HG02571 (cell line): ENCODE data around the gene GAGE12C.
"Not testable (repeated sequence)": the region's sequence is repeated elsewhere in the genome, so short reads cannot be mapped to it uniquely, and the experiment has no call there.

Experiments used
- ATAC-seq: cut with Tn5 transposase; IDR thresholded peaks from one replicate; pipeline ENCODE4 v1.9.1; 2021; ENCODE audit warnings: mild to moderate bottlenecking, moderate library complexity; ENCODE audit not compliant: unreplicated experiment

Gene GAGE12C, protein sequence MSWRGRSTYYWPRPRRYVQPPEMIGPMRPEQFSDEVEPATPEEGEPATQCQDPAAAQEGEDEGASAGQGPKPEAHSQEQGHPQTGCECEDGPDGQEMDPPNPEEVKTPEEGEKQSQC

DNA sequence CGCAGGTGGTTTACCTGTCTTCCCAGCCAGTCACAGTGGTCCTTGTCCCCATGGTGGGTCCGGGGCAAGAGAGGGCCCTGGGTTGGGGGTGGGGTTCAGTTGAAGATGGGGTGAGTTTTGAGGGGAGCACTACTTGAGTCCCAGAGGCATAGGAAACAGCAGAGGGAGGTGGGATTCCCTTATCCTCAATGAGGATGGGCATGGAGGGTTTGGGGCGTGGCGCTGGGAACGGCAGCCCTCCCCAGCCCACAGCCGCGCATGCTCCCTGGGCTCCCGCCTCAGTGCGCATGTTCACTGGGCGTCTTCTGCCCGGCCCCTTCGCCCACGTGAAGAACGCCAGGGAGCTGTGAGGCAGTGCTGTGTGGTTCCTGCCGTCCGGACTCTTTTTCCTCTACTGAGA is at the start of gene GAGE12C:
Gene GAGE12C (plus strand): TSS at position 301 of the 400 bp plus-strand sequence. CDS start 1,155 bp downstream, outside the sequence.
- not testable (repeated sequence) for ATAC-seq

DNA sequence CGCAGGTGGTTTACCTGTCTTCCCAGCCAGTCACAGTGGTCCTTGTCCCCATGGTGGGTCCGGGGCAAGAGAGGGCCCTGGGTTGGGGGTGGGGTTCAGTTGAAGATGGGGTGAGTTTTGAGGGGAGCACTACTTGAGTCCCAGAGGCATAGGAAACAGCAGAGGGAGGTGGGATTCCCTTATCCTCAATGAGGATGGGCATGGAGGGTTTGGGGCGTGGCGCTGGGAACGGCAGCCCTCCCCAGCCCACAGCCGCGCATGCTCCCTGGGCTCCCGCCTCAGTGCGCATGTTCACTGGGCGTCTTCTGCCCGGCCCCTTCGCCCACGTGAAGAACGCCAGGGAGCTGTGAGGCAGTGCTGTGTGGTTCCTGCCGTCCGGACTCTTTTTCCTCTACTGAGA is 9.5 kb downstream of the GAGE12C start, which contains the start of gene GAGE12D:
Gene GAGE12D (plus strand): TSS at position 301 of the 400 bp plus-strand sequence. CDS start 1,155 bp downstream, outside the sequence.
- not testable (repeated sequence) for ATAC-seq

DNA sequence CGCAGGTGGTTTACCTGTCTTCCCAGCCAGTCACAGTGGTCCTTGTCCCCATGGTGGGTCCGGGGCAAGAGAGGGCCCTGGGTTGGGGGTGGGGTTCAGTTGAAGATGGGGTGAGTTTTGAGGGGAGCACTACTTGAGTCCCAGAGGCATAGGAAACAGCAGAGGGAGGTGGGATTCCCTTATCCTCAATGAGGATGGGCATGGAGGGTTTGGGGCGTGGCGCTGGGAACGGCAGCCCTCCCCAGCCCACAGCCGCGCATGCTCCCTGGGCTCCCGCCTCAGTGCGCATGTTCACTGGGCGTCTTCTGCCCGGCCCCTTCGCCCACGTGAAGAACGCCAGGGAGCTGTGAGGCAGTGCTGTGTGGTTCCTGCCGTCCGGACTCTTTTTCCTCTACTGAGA is 19.0 kb downstream of the GAGE12C start, which contains the start of gene GAGE12E:
Gene GAGE12E (plus strand): TSS at position 301 of the 400 bp plus-strand sequence. CDS start 1,155 bp downstream, outside the sequence.
- not testable (repeated sequence) for ATAC-seq

DNA sequence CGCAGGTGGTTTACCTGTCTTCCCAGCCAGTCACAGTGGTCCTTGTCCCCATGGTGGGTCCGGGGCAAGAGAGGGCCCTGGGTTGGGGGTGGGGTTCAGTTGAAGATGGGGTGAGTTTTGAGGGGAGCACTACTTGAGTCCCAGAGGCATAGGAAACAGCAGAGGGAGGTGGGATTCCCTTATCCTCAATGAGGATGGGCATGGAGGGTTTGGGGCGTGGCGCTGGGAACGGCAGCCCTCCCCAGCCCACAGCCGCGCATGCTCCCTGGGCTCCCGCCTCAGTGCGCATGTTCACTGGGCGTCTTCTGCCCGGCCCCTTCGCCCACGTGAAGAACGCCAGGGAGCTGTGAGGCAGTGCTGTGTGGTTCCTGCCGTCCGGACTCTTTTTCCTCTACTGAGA is 28.6 kb downstream of the GAGE12C start, which contains the start of gene GAGE12F:
Gene GAGE12F (plus strand): TSS at position 301 of the 400 bp plus-strand sequence. CDS start 1,155 bp downstream, outside the sequence.
- ATAC-seq: not testable (repeated sequence)

DNA sequence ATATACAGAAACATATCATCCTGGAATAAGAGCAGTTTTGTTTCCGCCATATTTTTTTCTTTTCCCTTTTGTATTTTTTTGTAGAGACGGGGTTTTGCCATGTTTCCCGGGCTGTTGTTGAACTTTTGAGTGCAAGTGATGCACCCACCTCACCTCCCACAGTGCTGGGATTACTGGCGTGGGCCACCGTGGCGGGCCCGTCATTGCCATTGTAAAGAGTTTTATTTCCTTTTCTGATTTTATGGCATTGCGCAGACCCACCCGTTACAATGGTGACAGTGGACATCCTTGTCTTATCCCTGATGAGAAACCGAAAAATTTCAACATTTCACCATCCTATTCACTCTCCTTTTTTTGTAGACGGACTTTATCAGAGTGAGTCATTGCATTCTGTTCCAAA is 36.8 kb downstream of the GAGE12C start:
- ATAC-seq: not testable (repeated sequence)

DNA sequence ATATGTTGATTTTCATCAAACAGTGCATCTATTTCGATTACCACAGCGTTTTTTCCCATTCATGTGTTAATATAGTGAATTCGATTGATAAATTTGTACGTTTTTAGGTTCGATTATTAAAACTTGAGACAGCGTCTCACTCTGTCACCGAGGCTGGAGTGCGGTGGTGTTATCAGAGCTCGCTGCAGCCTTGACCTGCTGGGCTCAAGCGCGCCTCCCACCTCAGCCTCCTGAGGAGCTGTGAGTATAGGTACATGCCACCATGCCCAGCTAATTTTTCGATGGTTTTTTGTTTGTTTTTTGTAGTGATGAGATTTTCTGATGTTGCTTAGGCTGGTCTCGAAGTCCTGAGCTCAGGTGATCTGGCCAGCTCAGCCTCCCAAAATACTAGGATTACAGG is 37.2 kb downstream of the GAGE12C start:
- not testable (repeated sequence) for ATAC-seq

DNA sequence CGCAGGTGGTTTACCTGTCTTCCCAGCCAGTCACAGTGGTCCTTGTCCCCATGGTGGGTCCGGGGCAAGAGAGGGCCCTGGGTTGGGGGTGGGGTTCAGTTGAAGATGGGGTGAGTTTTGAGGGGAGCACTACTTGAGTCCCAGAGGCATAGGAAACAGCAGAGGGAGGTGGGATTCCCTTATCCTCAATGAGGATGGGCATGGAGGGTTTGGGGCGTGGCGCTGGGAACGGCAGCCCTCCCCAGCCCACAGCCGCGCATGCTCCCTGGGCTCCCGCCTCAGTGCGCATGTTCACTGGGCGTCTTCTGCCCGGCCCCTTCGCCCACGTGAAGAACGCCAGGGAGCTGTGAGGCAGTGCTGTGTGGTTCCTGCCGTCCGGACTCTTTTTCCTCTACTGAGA is 38.1 kb downstream of the GAGE12C start, which contains the start of gene GAGE12G:
Gene GAGE12G (plus strand): TSS at position 301 of the 400 bp plus-strand sequence. CDS start 1,155 bp downstream, outside the sequence.
- not testable (repeated sequence) for ATAC-seq

DNA sequence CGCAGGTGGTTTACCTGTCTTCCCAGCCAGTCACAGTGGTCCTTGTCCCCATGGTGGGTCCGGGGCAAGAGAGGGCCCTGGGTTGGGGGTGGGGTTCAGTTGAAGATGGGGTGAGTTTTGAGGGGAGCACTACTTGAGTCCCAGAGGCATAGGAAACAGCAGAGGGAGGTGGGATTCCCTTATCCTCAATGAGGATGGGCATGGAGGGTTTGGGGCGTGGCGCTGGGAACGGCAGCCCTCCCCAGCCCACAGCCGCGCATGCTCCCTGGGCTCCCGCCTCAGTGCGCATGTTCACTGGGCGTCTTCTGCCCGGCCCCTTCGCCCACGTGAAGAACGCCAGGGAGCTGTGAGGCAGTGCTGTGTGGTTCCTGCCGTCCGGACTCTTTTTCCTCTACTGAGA is 47.7 kb downstream of the GAGE12C start, which contains the start of gene GAGE12H:
Gene GAGE12H (plus strand): TSS at position 301 of the 400 bp plus-strand sequence. CDS start 1,155 bp downstream, outside the sequence.
- ATAC-seq: not testable (repeated sequence)
